HG03280 (cell line): ENCODE data around the gene PLD3.
"Not testable (repeated sequence)": the region's sequence is repeated elsewhere in the genome, so short reads cannot be mapped to it uniquely, and the experiment has no call there.

ENCODE experiments used
- ATAC-seq: cut with Tn5 transposase; IDR thresholded peaks from one replicate; pipeline ENCODE4 v1.9.1; 2021; ENCODE audit warnings: mild to moderate bottlenecking, moderate library complexity; ENCODE audit not compliant: unreplicated experiment

Gene PLD3

GRCh38 chr19:40363069-40363468 lies 14.6 kb downstream of the PLD3 start:
- ATAC-seq, result no peak

- ATAC-seq, result no peak
Observed at GRCh38 chr19:40365010-40365409, 16.5 kb downstream of the PLD3 start.

GRCh38 chr19:40365613-40366401 lies 17.3 kb downstream of the PLD3 start:
- ATAC-seq, result no peak

GRCh38 chr19:40366697-40367561 lies 18.4 kb downstream of the PLD3 start:
- no peak for ATAC-seq

- ATAC-seq, result no peak
Observed at GRCh38 chr19:40367577-40368434, 19.3 kb downstream of the PLD3 start.

GRCh38 chr19:40369797-40370196 lies 21.3 kb downstream of the PLD3 start:
- no peak for ATAC-seq

- not testable (repeated sequence) for ATAC-seq
Observed at GRCh38 chr19:40370253-40370652, 21.8 kb downstream of the PLD3 start.

GRCh38 chr19:40370997-40371801 lies 22.7 kb downstream of the PLD3 start:
- no peak for ATAC-seq

GRCh38 chr19:40371802-40372122 lies 23.3 kb downstream of the PLD3 start:
- ATAC-seq, result no peak

- ATAC-seq, result no peak
Observed at GRCh38 chr19:40374084-40374483, 25.6 kb downstream of the PLD3 start.

GRCh38 chr19:40376286-40376862 lies 27.9 kb downstream of the PLD3 start:
- no peak for ATAC-seq

- no peak for ATAC-seq
Observed at GRCh38 chr19:40377876-40378385, 29.4 kb downstream of the PLD3 start.

- ATAC-seq, result no peak
Observed at GRCh38 chr19:40378509-40378908, 30.0 kb downstream of the PLD3 start.

- no peak for ATAC-seq
Observed at GRCh38 chr19:40379446-40380198, 31.1 kb downstream of the PLD3 start.

- ATAC-seq, result no peak
Observed at GRCh38 chr19:40380199-40381037, 31.9 kb downstream of the PLD3 start.

- no peak for ATAC-seq
Observed at GRCh38 chr19:40381321-40381720, 32.8 kb downstream of the PLD3 start.

GRCh38 chr19:40383668-40384248 lies 35.3 kb downstream of the PLD3 start:
- no peak for ATAC-seq

- ATAC-seq, result no peak
Observed at GRCh38 chr19:40387155-40387554, 38.7 kb downstream of the PLD3 start.
